ENCODE data around the gene CUL7. TPM values are rescaled to one million over a fixed set of nuclear protein-coding genes. Genes with fewer than 3 reads are reported as not detected.

CUL7 gene
- polyA plus RNA-seq, 6 donors from 2014 or later, result 3.1 to 6.4 (median 4.4) TPM

- ATAC-seq (ENCODE audit: low read depth in 2 of 2) (peak; percentile 51 to 62), DNase-seq (no peak)
- Mint-ChIP-seq H3K36me3 (peaks cover 18 to 39% of the 10 kb centered on the region in 2 donors), H3K27ac (peak overlapping the region in 2 of 6 donors; percentile 8 to 21), H3K4me1 (peaks cover 0 to 4% (median 0%) of the 10 kb centered on the region in 3 donors), H3K9me3 (no peaks in the 10 kb centered on the region), H3K27me3 (no peaks in the 10 kb centered on the region), H3K4me3 (no peak overlapping the region)
These were observed 16.5 kb upstream of the CUL7 start for GRCh38 chr6:43070028-43070632.

- H3K27me3 Mint-ChIP-seq, result no peaks in the 10 kb centered on the region
- DNase-seq (no peak), ATAC-seq (ENCODE audit: low read depth in 2 of 2) (no peak)
- peaks cover 4 to 38% of the 10 kb centered on the region in 2 donors for H3K36me3 Mint-ChIP-seq
- H3K4me3 Mint-ChIP-seq, result peak overlapping the region in 2 of 8 donors; percentile 40 to 68
- no peaks in the 10 kb centered on the region for H3K9me3 Mint-ChIP-seq
- H3K27ac Mint-ChIP-seq, result no peak overlapping the region
- H3K4me1 Mint-ChIP-seq, result peaks cover 33 to 38% (median 36%) of the 10 kb centered on the region in 3 donors
These were observed 9.2 kb upstream of the CUL7 start for GRCh38 chr6:43062818-43063217.

- Mint-ChIP-seq H3K4me3 (peak overlapping the region in 1 of 8 donors; percentile 96), H3K27ac (peak overlapping the region in 1 of 6 donors; percentile 73), H3K9me3 (no peaks in the 10 kb centered on the region), H3K27me3 (no peaks in the 10 kb centered on the region), H3K4me1 (peaks cover 33 to 43% (median 36%) of the 10 kb centered on the region in 3 donors), H3K36me3 (peaks cover 4 to 37% of the 10 kb centered on the region in 2 donors)
- DNase-seq, result no peak
- no peak for ATAC-seq (ENCODE audit: low read depth in 2 of 2)
These were observed 8.2 kb upstream of the CUL7 start for GRCh38 chr6:43061861-43062260.

- peak overlapping the region in 5 of 6 donors; percentile 32 to 98 (median 76) for H3K27ac Mint-ChIP-seq
- no peak for ATAC-seq (ENCODE audit: low read depth in 2 of 2)
- DNase-seq, result no peak
- H3K36me3 Mint-ChIP-seq, result peaks cover 4 to 29% of the 10 kb centered on the region in 2 donors
- H3K27me3 Mint-ChIP-seq, result no peaks in the 10 kb centered on the region
- H3K4me1 Mint-ChIP-seq, result peaks cover 33 to 47% (median 38%) of the 10 kb centered on the region in 3 donors
- no peaks in the 10 kb centered on the region for H3K9me3 Mint-ChIP-seq
- H3K4me3 Mint-ChIP-seq, result peak overlapping the region; percentile 60 to 99 (median 98)
These were observed 7.3 kb upstream of the CUL7 start for GRCh38 chr6:43060755-43061633.

- Mint-ChIP-seq H3K27me3 (no peaks in the 10 kb centered on the region), H3K36me3 (peaks cover 4 to 32% of the 10 kb centered on the region in 2 donors), H3K9me3 (no peaks in the 10 kb centered on the region), H3K4me1 (peaks cover 33 to 49% (median 43%) of the 10 kb centered on the region in 3 donors), H3K27ac (peak overlapping the region; percentile 98 to 100 (median 98)), H3K4me3 (peak overlapping the region; percentile 89 to 99 (median 98))
- ATAC-seq (ENCODE audit: low read depth in 2 of 2) (no peak), DNase-seq (no peak)
These were observed 6.5 kb upstream of the CUL7 start for GRCh38 chr6:43060034-43060754.

GRCh38 chr6:43059168-43060033 is 5.8 kb upstream of the CUL7 start, which contains the start of the genes KLC4 and MRPL2:
KLC4 (plus strand) TSS chr6:43059631; CDS start chr6:43061336, 1,705 bp downstream.
MRPL2 (minus strand) TSS chr6:43059434; CDS start chr6:43059381, 53 bp downstream.
- no peaks in the 10 kb centered on the region for H3K27me3 Mint-ChIP-seq
- peak; percentile 95 to 96 for ATAC-seq (ENCODE audit: low read depth in 2 of 2)
- peaks cover 29 to 52% (median 44%) of the 10 kb centered on the region in 3 donors for H3K4me1 Mint-ChIP-seq
- H3K9me3 Mint-ChIP-seq, result no peaks in the 10 kb centered on the region
- peak within 1 kb of the TSS; percentile 89 to 99 (median 98) for H3K4me3 Mint-ChIP-seq
- DNase-seq, result peak; percentile 97
- peak within 1 kb of the TSS; percentile 98 to 100 (median 98) for H3K27ac Mint-ChIP-seq
- H3K36me3 Mint-ChIP-seq, result peaks cover 0 to 27% of the 10 kb centered on the region in 2 donors

GRCh38 chr6:43058531-43058930 is 4.9 kb upstream of the CUL7 start:
- Mint-ChIP-seq H3K36me3 (peaks cover 0 to 20% of the 10 kb centered on the region in 2 donors), H3K27me3 (no peaks in the 10 kb centered on the region), H3K4me3 (peak overlapping the region; percentile 89 to 99 (median 98)), H3K27ac (peak overlapping the region in 5 of 6 donors; percentile 67 to 100 (median 98)), H3K9me3 (no peaks in the 10 kb centered on the region), H3K4me1 (peaks cover 27 to 60% (median 52%) of the 10 kb centered on the region in 3 donors)
- no peak for ATAC-seq (ENCODE audit: low read depth in 2 of 2)
- DNase-seq, result no peak

GRCh38 chr6:43055966-43056365 is 2.3 kb upstream of the CUL7 start:
- H3K4me3 Mint-ChIP-seq, result peak overlapping the region in 6 of 8 donors; percentile 18 to 91 (median 64)
- peak overlapping the region in 2 of 6 donors; percentile 29 to 87 for H3K27ac Mint-ChIP-seq
- H3K4me1 Mint-ChIP-seq, result peaks cover 30 to 73% (median 57%) of the 10 kb centered on the region in 3 donors

GRCh38 chr6:43054206-43054943 is 724 bp upstream of the CUL7 start:
- H3K27me3 Mint-ChIP-seq, result no peaks in the 10 kb centered on the region
- ATAC-seq (ENCODE audit: low read depth in 2 of 2) (no peak), DNase-seq (no peak)
- H3K9me3 Mint-ChIP-seq, result no peaks in the 10 kb centered on the region
- H3K27ac Mint-ChIP-seq, result peak overlapping the region; percentile 87 to 98 (median 96)
- peaks cover 22 to 62% (median 48%) of the 10 kb centered on the region in 3 donors for H3K4me1 Mint-ChIP-seq
- H3K4me3 Mint-ChIP-seq, result peak overlapping the region; percentile 91 to 98 (median 94)
- peaks cover 0 to 5% of the 10 kb centered on the region in 2 donors for H3K36me3 Mint-ChIP-seq

More at GRCh38 chr6:43055966-43056365, 2.3 kb upstream of the CUL7 start:
- Mint-ChIP-seq H3K27me3 (no peaks in the 10 kb centered on the region), H3K9me3 (no peaks in the 10 kb centered on the region), H3K36me3 (peaks cover 0 to 5% of the 10 kb centered on the region in 2 donors)
- no peak for DNase-seq
- no peak for ATAC-seq (ENCODE audit: low read depth in 2 of 2)

GRCh38 chr6:43052842-43053544 is 658 bp downstream of the CUL7 start:
- ATAC-seq (ENCODE audit: low read depth in 2 of 2) (peak; percentile 13 to 17), DNase-seq (no peak)
- peaks cover 0 to 5% of the 10 kb centered on the region in 2 donors for H3K36me3 Mint-ChIP-seq
- H3K4me3 Mint-ChIP-seq, result peak overlapping the region; percentile 91 to 98 (median 94)
- no peaks in the 10 kb centered on the region for H3K27me3 Mint-ChIP-seq
- no peaks in the 10 kb centered on the region for H3K9me3 Mint-ChIP-seq
- peak overlapping the region; percentile 87 to 98 (median 95) for H3K27ac Mint-ChIP-seq
- H3K4me1 Mint-ChIP-seq, result peaks cover 16 to 48% (median 38%) of the 10 kb centered on the region in 3 donors

GRCh38 chr6:43052225-43052841 is 1.3 kb downstream of the CUL7 start:
- Mint-ChIP-seq H3K36me3 (peaks cover 0 to 5% of the 10 kb centered on the region in 2 donors), H3K4me1 (peaks cover 16 to 42% (median 36%) of the 10 kb centered on the region in 3 donors)
- no peak for ATAC-seq (ENCODE audit: low read depth in 2 of 2)

More at GRCh38 chr6:43052225-43052841, 1.3 kb downstream of the CUL7 start:
- Mint-ChIP-seq H3K27me3 (no peaks in the 10 kb centered on the region), H3K4me3 (peak overlapping the region; percentile 51 to 95 (median 94)), H3K27ac (peak overlapping the region; percentile 55 to 98 (median 91)), H3K9me3 (no peaks in the 10 kb centered on the region)
- no peak for DNase-seq
